Kidney capillary endothelial cell (primary cell): ENCODE measurements around the gene VAMP2.
"Not testable (repeated sequence)": the region's sequence is repeated elsewhere in the genome, so short reads cannot be mapped to it uniquely, and the experiment has no call there.

Source experiments
- DNase-seq: peaks from one replicate; pipeline ENCODE4 v3.0.0-alpha.2; 2018; ENCODE audit warnings: low spot score

VAMP2 gene

DNA sequence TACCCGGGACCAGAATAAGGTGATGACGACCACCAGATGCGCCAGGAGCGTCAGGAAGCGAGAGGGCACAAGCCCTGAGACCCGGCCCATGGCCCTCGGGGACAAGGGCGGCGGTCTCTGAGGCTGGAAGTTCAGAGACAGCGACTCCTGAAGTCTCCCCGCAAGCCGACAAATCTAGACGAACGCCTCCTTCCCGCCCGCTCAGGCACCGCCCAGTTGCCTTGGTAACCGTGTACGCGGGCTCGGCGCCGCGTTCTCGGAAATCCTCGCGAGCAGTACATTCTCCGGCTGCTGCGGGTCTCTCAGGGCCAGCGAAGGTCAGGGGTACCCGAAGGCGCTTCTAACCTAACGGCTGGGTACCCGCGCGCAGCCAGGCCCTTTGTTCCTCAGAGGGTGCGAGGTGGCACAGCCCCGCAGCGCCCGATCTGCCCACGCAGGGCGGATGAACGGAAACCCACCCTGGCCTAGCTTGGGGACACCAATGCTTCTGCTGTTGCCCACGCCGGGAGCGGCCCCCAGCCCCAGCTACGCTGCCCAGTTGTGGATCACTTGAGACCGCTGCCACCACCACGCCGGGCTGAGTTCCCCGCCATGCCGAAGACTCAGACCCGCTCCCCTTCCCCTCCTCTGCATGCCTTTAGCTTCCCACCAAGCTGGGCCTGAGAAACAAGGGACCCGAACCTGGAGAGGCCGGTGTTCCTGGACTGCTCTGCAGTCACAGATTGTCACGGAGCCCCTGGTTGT, 13.6 kb upstream of the VAMP2 start, which contains the start of gene TMEM107:
TSS of gene TMEM107 (minus strand) at position 184 of the 744 bp plus-strand sequence. CDS start at position 90, 94 bp downstream.
- DNase-seq = peak; percentile 70

DNA sequence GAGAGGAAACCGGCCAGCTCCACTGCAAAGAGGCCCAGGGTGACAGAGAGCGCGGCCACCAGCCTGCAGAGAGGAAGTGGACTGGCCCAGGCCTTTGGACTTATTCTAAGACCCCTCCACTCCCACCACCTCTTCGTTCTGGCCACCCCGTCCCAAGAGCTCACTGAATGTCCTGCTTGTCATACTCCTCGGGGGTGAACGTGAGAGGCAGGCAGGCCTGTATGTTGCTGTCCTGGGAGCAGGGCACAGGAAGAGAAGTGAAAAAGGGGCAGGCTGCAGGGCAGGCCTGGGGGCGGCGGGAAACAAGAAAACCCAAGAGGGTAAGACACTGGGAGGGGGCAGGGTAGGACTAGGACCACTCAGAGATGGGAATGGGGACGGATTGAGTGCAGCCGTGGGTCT, 13.0 kb upstream of the VAMP2 start:
- DNase-seq = no peak

DNA sequence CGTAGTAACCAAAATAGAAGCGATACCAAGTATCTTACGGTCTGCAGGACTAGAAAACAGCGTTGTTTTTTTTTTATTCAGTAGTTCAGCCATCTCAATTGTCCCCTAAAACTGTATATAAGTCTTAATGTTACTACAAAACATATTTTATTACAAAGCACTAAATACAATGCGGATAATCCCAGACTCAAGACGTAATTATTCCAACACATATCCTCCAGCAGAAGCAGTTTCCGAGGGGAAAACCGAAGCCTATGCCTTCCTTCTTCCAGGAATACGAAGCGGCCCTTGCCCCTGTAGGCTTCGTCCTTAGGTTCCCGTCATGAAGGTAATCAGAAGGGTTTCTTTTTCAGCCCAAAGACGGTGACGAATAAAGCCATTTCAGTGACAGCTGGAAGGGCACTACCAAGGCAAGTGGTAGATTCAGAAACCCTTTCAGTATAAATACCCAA, 11.1 kb upstream of the VAMP2 start:
- DNase-seq = no peak

DNA sequence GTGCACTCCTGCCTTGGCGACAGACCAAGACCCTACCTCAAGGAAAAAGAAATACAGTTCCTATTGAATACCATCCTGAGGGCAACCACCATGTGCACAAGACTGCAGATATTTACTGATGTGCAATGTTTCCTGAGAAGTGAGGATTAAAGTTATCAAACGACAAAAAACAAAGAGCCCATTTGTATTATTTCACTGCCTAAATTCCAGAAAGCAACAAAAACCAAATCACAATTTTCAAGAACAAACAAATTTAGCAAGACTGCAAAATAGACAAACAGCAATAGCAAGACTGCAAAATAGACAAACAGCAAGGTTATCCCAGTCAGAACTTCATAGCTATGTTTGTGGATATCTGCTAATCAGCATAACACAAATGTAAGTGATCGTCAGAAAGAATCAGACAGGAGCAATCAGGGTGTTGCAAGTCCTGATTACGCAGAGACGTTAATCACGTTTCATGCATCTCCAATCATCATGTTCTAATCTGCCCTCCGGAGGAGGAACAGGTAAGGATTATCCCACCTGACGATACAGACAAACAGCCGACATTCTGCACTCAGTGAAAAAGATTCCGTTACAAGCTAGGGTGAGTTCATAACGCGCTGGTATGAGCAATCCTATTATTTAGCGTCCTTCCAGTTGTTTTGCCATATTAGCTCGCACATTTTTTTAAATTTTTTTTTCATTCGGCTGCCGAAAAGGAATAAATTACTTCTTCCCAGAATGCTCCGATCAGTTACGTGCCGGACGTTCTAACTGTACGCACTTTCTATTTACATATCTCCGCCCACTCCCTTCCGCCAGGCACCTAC, 10.5 kb upstream of the VAMP2 start:
- peak; percentile 95 for DNase-seq

DNA sequence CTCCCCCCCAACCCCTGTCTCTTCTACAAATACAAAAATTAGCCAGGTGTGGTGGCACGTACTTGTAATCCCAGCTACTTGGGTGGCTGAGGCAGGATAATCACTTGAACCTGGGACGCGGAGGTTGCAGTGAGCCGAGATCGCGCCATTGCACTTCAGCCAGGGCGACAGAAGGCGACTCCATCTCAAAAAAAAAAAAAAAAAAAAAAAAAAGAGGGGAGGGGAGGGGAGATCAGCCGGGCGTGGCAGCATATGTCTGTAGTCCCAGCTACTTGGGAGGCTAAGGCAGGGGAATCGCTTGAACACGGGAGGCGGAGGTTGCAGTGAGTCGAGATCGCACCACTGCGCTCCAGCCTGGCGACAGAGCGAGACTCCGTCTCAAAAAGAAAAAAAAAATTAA, 7.4 kb upstream of the VAMP2 start:
- DNase-seq = not testable (repeated sequence)

DNA sequence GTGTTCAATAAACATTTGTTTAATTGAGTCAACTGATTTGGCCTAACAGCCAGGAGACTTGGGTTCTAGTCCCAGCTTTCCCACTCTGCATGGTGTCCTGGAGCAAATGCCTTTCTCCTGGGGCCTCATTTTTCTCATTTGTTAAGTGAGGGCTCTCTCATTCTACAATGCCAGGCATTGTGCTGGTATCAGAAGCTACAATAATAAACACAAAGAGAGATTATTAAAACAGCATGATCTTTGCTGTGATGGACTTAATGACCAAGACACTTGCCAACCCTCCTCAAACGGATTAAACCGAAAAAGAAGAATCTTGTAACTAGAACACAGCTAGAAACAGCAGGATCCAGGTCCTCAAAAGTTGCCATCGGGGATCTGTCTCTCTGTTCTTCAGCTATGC, 4.8 kb upstream of the VAMP2 start:
- no peak for DNase-seq

DNA sequence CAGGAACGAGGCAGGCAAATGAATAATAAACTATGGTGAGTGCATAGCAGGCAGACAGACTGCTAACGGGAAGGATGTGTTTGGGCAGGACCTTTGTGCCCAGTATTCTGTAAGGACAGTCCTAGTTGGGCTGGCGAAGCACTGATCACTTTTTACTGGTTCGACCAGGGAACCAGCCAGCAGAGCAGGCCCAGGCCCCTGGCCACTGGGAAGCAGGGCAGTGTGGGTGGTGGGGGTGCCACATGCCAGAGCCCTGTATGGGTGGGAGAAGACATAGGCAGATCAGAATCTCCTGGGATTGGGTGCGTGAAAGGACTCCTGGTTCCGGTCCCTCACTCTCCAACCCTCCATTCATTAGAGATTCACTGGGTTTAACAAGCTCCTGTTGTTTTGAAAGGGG, 4.0 kb upstream of the VAMP2 start:
- DNase-seq = no peak

DNA sequence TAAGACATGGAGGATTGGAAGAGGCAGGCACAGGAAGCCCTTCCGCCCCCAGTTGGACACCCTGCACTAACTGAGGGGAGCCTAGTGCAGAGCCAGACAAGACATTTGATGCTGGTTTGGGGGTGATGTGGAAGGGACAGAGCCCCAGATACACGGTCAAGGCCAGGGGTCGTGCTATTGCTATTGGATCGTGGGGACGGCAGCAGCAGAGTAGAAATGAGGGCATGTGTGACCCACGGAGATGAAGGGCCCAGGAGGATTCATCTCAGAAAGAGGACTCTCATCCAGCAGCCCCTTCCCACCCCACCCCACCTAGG, 2.0 kb upstream of the VAMP2 start:
- no peak for DNase-seq

DNA sequence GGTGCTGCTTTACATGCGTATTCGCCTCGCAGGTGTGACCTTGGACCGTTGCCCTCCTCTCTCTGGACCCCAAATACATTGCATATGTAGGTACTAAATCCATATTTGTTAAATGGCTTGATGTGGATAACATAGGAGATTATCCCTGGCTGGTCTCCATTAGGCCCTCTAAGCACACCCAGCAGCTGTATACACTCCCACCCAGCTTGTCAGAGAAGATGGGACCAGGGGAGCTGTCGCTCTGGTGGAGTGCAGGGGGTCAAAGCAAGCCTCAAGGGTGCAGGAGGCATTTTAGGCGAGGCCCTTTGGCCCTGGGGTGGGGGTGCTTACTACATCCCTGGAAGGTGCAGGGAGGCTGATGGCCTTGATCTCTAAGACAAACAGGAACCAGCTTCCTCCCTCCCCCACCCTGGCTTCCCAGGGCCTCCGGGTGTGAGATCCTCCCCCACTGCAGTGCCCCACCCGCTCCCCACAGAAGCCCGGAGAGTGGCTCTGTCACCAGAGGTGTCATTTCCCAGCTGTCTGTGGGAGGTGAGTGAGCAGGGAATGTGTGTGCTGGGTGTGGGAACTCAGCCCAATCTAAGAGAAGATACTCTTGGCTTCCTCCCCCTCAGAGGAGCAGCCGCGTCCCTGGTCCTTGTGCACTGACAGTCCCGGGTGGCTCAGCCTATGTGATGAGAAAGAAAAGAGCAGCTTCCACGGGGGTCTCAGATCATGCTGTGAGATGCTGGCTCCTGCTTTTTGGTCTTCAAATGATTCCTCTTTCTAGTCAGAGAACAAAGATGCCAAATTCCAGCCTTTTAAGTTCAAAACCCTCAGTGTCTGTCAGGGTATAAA, 1.4 kb upstream of the VAMP2 start:
- DNase-seq = no peak

DNA sequence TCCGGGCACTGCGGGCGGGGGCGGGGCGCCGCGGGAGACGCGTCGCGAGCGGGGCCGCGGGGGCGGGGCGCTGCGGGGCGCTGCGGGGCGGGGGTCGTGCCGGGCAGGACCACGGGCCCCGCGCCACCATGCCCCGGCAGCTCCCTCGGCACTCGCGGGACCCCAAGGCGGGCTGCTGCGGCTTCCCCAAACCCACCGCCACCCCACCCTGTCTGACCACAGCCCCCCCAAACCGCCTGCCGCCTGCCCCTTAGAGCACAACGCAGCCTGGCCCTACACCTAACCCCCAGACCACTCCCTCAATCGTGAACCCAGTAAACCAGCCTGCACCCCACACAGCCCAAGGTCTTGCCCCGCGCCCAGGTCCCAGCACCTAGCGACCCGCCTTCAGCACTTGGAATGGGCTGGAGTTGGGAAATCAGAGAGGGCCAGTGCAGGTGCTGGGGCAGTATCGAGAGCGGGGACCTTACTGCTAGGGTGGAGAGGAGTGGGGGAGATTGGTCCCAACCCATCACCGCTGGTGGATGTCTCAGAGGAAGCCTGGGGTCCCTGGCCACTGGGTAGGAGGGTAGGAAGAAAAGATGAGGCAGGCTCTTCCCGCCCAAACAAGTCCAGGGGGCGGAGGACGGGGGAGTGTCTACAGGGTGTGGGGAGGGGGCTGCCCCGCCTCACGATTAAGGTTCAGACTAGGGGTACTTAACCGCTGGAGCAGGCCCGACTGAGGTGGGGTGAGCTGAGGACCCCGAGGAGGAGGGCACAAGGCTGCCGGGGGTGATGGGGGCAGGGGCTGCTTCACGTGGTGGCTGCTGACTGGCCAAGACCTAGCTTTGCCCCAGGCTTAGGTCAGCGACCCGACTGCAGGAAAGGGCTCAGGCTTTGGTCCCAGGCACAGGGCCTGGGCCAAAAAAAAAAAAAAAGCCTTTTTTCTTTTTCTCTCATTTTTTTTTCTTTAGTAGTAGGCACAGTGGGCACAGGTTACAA, 539 bp upstream of the VAMP2 start:
- DNase-seq = no peak

DNA sequence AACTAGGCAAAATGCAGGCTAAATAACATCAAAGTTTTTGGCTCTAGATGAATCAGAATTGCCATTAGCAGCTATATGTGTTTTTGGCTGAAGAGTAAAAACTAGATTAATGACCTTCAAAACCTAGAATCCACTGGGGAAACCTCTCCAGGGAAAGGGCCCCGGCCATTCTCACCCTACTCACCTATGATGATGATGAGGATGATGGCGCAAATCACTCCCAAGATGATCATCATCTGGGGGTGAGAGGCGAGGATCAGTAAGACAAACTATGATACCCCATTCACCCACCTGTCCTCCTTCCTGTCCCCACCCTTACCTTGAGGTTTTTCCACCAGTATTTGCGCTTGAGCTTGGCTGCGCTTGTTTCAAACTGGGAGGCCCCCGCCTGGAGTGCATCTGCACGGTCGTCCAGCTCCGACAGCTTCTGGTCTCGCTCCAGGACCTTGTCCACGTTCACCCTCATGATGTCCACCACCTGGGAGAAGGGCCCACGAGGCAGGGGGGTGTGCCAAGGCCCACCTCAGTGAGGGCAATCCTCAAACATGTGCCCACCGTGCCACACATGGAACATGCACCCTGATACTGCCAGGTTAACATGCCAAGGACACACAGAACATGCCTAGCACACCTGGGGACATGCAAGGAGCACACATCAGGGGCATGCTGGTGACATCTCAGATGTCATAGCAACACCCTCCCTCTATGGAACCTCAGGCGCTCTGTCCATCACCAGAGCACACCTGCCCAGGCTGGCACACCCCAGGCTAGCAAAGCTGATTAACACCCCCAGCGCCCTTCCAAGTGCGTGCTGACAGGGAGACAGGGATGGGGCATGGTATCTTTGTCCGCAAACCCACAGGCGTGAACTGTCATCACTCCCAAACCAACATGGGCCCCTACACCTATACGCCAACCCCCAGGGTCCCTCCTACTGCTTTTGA, 1.2 kb downstream of the VAMP2 start:
- no peak for DNase-seq

DNA sequence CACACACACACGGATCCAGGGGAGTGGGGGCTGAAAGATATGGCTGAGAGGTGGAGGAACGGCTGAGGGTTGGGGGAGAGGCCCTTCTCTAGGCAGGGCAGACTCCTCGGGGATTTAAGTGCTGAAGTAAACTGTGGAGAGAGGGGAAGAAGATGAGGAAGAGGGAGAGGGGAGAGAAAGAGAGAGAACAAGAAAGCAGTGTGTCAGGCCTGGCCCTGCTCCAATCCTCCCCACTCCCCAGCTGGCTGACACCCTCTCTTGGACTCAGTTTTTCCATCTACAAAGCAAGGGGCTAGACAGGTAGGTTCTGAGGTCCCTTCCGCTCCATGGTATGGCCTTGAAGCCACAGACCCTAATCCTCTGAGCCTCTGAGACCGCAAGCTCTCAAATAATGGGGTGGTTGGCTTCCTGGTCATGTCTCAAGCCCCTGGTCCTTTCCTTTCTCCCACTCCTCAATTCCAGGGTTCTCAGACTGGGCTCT, 2.0 kb downstream of the VAMP2 start:
- no peak for DNase-seq

DNA sequence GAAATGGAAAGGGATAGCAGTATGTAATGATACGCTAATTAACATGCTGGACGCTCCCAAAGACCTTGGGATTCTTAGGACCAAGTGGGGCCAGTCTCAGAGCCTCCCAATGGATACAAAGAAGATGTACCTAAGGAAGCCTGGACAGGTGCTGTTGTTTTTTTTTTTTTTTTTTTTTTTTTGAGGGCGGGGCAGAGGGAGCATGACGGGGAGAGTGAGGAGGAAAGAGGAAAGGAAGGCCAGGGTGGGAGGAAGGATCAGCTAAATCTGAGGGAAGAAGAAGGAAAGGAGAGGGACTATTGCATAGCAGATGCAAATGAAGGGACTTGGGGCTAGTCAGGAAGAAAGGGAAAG, 2.5 kb downstream of the VAMP2 start:
- no peak for DNase-seq

DNA sequence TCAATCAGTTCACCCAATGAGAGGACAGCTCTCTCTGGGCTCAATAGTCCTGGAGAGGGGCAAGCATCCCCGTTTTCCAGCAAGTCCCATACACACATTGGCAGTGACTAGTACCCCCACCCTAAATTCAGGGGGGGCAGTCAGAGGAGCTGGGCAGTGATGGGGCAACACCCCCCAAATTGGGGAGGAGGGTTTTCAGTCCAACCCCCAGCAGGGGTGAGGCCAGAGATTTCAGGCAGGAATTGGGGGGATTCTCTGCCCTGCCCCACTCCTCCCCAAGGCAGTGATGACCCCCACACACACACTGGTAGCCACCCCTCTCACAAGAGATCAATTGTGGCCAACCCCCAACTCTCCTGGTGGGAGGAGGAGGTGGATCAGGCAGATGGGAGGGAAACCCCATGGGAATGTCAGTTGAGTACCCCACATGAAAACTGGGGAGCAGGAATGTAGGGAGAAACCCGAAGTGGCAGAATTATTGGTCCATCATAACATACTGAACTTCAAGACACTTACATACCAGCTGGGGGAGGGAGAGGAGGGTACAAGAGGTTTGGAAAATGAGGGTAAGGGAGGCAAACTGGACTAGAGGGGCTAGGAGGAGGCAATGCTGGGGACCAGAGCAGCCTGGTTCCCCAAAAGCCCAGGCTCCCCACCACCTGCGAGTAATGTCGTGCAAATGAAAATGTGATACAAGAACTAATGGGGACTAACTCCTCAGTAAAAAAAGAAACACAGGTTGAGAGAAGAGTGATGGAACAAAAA, 3.1 kb downstream of the VAMP2 start:
- DNase-seq = no peak

DNA sequence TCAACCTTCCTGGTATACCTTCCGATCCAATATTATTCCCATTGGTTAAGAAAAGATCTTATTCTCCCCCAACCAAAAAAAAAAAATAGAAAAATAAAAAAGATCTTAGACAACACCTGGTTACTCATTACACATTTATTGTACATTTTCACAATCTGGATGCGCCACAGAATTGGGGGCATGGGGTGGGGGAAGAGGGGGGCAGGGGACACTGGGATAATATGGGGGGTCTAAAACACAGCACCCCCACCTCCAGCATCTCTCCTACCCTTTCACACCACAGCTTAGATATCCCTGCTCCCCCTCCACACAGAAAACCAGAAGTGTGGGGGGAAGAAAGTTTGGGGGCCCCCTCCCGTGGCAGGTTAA, 3.7 kb downstream of the VAMP2 start:
- DNase-seq = no peak

DNA sequence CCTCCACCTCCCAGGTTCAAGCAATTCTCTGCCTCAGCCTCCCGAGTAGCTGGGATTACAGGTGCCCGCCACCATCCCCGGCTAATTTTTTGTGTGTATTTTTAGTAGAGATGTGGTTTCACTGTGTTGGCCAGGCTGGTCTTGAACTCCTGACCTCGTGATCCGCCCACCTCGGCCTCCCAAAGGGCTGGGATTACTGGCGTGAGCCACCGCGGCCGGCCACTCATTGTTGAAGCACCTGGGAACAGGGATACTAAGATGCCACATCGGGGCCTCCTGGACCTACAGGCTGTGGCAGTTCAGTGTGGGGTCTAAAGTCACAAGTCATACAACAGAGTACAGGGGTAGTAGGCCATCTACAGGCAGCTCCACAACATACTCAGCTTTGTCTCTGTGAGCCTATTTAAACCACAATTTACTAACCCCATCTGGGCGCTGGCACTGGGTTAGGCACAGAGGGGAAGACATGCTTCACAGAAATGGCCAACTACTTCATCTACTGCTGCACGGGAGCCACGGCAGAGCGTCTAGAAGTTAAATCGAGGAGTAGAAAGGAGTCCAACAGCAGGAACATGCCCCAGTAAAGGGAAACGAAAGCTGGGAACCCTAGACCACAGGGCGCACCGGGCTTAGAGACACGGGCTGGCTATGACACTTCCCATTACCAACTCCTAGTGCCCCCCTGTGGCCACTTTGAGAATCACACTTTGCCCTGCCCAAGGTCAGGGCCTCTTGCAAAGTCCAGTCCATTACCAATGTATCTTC, 4.3 kb downstream of the VAMP2 start:
- DNase-seq = no peak

DNA sequence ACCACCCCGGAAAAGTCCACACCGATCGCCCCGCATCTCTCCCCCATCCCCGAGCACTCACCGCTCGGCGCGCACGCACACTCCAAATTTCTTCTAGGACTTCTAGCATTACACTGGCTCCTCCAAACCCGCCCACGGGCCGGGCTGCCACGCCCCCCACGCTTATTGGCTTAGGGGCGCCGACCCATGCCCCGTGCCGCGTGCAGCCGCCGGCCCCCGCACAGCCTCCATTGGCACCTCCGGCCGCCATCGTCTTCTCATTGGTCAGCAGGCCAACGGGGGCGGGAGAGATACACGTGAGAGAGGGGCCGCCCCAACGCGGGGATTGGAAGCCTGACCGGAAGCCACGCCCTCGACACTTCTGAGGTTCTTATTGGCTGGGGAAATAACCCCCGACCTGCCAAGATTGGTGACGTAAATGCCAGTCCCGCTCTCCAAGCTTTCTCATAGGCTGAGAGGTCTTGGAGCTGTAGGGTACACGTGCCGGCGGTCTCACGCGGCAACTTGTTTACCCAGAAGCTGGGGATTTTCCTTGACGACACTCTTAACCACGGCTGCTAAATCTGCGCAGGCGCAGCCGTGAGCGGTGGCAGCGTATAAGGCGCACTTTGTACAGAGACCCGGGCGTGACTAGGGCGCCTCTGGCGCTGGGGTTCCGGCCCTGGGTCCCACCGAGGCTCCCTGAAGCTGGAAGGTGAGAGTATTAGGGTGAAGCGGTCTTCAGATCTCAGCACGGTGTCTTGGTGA, 6.3 kb downstream of the VAMP2 start:
- peak; percentile 100 for DNase-seq

DNA sequence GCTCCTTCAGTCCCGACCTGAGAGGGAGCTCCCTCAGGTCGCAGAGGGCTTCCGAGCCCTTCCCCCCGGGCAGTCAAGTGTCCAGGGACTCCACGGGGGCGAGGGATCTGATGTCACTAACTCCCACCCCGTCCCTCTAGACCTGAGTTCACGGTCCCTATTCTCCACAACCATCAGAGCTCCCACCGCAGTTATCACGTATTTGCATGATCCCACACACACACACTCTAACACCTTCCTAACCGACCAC, 6.8 kb downstream of the VAMP2 start:
- DNase-seq = no peak
